Right atrium auricular region (tissue), 2 donors: ENCODE results near the gene ZNF48. TPM values are rescaled to one million over a fixed set of nuclear protein-coding genes. Genes with fewer than 3 reads are reported as not detected.

ENCODE experiments used
- DNase-seq: peaks from one replicate; pipeline ENCODE4 v3.0.0-alpha.2; 2019; ENCODE audit warnings: low spot score
- H3K27ac ChIP-seq, 2 donors: fragments of 200-600 bp; sonication (generic); 1 replicate in 1 of 2; 2 replicates in 1 of 2; pipeline ENCODE4 v1.5.1; 2016 to 2019
- H3K27me3 ChIP-seq, 2 donors: fragments of 200-600 bp; sonication (generic); one replicate each; pipeline versions ENCODE4 v1.5.1 to v1.6.0; 2017 to 2019
- H3K36me3 ChIP-seq: fragments of 200-600 bp; sonication (generic); one replicate; pipeline ENCODE4 v1.5.1; 2016
- H3K4me1 ChIP-seq, 2 donors: fragments of 200-600 bp; sonication (generic); one replicate each; pipeline versions ENCODE4 v1.5.1 to v1.6.0; 2017 to 2019
- H3K4me3 ChIP-seq, 2 donors: fragments of 200-600 bp; sonication (generic); 1 replicate in 1 of 2; 2 replicates in 1 of 2; pipeline ENCODE4 v1.5.1; 2017 to 2019; ENCODE audit warnings: mild to moderate bottlenecking in 1 of 2, moderate library complexity in 1 of 2
- H3K9me3 ChIP-seq, 2 donors: fragments of 200-600 bp; sonication (generic); one replicate each; pipeline ENCODE4 v1.5.1; 2019
- CTCF ChIP-seq, 2 donors: fragments of 200-600 bp; sonication (generic); IDR thresholded peaks; one replicate each; pipeline ENCODE4 v1.5.1; 2019; ENCODE audit warnings: antibody characterized with exemption in 2 of 2
- total RNA-seq, 2 donors: library from RNA; depleted of rRNA; stranded (reverse); fragments of >200 nt; gene quantifications; one replicate each; pipeline ENCODE4 v1.1.0, GENCODE V29; 2016

The ZNF48 gene
- total RNA-seq, 2 donors from 2014 or later: 5.7 to 10.7 TPM

- H3K9me3 ChIP-seq: no peaks in the 10 kb centered on the region
- no peaks in the 10 kb centered on the region for H3K27me3 ChIP-seq
- no peak for TF ChIP-seq CTCF (IDR thresholded peaks at IDR 0.05)
- H3K36me3 ChIP-seq: peaks cover 15% of the 10 kb centered on the region
- DNase-seq: no peak
- H3K27ac ChIP-seq: peak overlapping the region; percentile 81 to 85
- peaks cover 0 to 56% of the 10 kb centered on the region in 2 donors for H3K4me1 ChIP-seq
- peak overlapping the region; percentile 90 for H3K4me3 ChIP-seq
Observed at GRCh38 chr16:30369091-30369937, 25.9 kb upstream of the ZNF48 start.

GRCh38 chr16:30369938-30370455 is 25.2 kb upstream of the ZNF48 start:
- H3K9me3 ChIP-seq: no peaks in the 10 kb centered on the region
- peak overlapping the region; percentile 81 to 85 for H3K27ac ChIP-seq
- H3K4me3 ChIP-seq: peak overlapping the region; percentile 90
- peaks cover 0 to 56% of the 10 kb centered on the region in 2 donors for H3K4me1 ChIP-seq
- no peak for DNase-seq
- no peaks in the 10 kb centered on the region for H3K27me3 ChIP-seq
- H3K36me3 ChIP-seq: peaks cover 8% of the 10 kb centered on the region
- no peak for TF ChIP-seq CTCF (IDR thresholded peaks at IDR 0.05)

GRCh38 chr16:30370456-30371247 is 24.6 kb upstream of the ZNF48 start, which contains the start of gene TBC1D10B:
Gene TBC1D10B, minus strand, starts transcription at chr16:30370494. Its CDS starts 311 bp downstream, at chr16:30370183.
- Histone ChIP-seq H3K4me1 (peaks cover 0 to 50% of the 10 kb centered on the region in 2 donors), H3K9me3 (no peaks in the 10 kb centered on the region), H3K4me3 (peak within 1 kb of the TSS; percentile 90), H3K27me3 (no peaks in the 10 kb centered on the region), H3K36me3 (peaks cover 2% of the 10 kb centered on the region), H3K27ac (peak within 1 kb of the TSS; percentile 91 to 94)
- TF ChIP-seq CTCF (IDR thresholded peaks at IDR 0.05): peak in 1 of 2 donors; percentile 28
- DNase-seq: peak; percentile 100

- Histone ChIP-seq H3K27me3 (no peaks in the 10 kb centered on the region), H3K27ac (peak overlapping the region; percentile 91 to 94), H3K9me3 (no peaks in the 10 kb centered on the region), H3K4me1 (peaks cover 0 to 43% of the 10 kb centered on the region in 2 donors), H3K4me3 (peak overlapping the region; percentile 26 to 51), H3K36me3 (no peaks in the 10 kb centered on the region)
- DNase-seq: no peak
- no peak for TF ChIP-seq CTCF (IDR thresholded peaks at IDR 0.05)
Observed at GRCh38 chr16:30371248-30371816, 23.9 kb upstream of the ZNF48 start.

GRCh38 chr16:30372038-30372712 is 23.0 kb upstream of the ZNF48 start:
- no peak for TF ChIP-seq CTCF (IDR thresholded peaks at IDR 0.05)

More at GRCh38 chr16:30372038-30372712, 23.0 kb upstream of the ZNF48 start:
- no peak for DNase-seq
- Histone ChIP-seq H3K36me3 (no peaks in the 10 kb centered on the region), H3K9me3 (no peaks in the 10 kb centered on the region), H3K4me1 (peaks cover 0 to 38% of the 10 kb centered on the region in 2 donors), H3K4me3 (no peak overlapping the region), H3K27me3 (no peaks in the 10 kb centered on the region), H3K27ac (peak overlapping the region; percentile 91 to 94)
